Measurements from ENCODE around the gene FANCE.
A peak's percentile ranks its signal among the peaks of the same experiment; 100 is the strongest.
"Not testable (repeated sequence)": the region's sequence is repeated elsewhere in the genome, so short reads cannot be mapped to it uniquely, and the experiment has no call there.

FANCE gene

GRCh38 chr6:35432702-35433101, 19.4 kb upstream of the FANCE start:
- DNase-seq = not testable (repeated sequence)

DNA sequence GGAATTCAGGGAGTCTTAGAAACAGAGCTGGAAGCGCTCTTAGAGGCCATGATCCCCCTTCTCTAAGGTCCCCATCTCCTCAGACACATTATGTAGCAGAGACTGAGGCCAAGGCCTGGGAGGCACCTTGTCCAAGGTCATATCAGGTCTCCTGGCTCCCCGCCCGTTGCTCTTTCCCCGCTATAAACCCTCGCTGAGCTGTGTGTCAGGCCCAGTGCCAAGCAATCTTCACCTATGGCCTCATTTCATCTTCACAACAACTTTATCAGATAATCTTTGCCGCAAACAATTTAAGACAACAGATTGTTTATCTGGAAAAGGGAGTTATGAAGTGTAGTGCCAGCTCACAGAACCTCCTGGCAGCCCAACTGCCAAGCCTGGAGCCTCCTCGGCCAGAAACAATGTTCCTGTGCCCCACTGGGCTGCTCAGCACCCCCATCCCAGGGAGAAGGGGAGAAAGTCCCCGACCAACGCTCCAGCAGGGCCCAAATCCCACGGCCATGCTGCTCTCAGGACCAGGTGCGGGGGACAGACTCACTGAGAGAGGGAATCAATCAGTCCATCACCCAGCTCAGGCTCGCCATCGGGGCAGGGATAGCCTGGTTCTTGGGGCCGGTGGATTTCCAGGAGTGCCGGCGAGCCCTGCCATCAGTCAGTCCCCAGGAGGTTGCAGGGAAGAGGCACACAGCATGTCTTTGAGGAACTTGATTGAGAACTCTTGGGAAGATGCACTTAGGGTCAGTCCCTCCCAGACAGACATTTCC, 16.9 kb upstream of the FANCE start:
- DNase-seq = no peak

GRCh38 chr6:35436071-35436857, 15.9 kb upstream of the FANCE start:
- DNase-seq = no peak

- not testable (repeated sequence) for DNase-seq
Measured at GRCh38 chr6:35438378-35439065, 13.6 kb upstream of the FANCE start.

DNA sequence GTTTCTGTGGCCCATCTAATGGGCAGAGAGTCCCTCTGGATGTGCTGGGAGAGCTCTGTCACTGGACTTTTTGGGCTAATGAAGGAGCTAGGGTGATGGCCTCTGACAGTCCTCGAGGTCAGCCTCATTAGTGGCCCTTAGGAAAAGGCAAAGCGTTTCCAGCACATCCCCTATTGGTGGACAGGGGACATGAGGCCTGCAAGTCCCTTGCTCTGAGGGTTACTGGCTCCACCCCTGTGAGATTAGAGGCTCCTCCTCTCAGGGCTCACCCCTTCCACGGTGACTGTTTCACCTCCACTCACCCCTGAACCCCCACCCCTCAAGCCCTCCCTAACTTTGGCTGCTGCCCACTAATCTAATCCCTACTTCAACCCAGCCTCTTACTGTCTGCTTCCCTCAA, 12.8 kb upstream of the FANCE start:
- DNase-seq = no peak

- DNase-seq = no peak
Measured at GRCh38 chr6:35441205-35441604, 10.9 kb upstream of the FANCE start.

GRCh38 chr6:35441642-35442041, 10.5 kb upstream of the FANCE start:
- DNase-seq = no peak

GRCh38 chr6:35442693-35443092, 9.4 kb upstream of the FANCE start:
- no peak for DNase-seq

DNA sequence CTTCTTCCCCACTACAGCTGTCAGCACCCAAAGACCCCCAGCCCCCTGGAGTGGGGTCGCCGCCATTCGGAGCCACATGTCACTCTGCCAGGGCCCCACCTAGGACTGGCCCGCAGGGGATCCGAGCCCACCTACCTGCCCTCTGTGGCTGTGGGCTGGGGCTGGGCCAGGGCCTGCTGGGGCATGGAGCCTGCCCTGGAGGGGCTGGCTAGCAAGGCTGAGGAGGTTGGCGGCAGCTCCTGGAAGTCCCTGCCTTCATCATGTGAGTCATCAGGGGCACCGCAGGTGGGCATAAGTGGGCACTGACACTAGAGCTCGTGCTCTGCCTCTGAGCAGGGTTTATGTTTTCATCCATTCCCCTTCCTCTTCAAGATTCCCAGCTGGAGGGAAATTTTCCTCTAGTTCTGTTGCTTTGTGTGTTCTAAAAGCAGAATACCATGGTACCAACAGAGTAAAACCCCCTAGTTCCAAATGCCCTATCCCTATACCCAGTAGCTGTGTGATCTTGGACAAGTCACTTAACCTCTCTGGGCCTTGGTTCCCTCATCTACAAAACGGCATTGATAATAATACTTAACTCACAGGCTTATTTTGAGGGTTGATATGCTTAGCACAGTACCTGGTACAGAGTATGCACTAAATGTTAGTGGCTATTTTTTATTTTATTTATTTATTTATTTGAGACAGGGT, 8.7 kb upstream of the FANCE start:
- DNase-seq = no peak

DNA sequence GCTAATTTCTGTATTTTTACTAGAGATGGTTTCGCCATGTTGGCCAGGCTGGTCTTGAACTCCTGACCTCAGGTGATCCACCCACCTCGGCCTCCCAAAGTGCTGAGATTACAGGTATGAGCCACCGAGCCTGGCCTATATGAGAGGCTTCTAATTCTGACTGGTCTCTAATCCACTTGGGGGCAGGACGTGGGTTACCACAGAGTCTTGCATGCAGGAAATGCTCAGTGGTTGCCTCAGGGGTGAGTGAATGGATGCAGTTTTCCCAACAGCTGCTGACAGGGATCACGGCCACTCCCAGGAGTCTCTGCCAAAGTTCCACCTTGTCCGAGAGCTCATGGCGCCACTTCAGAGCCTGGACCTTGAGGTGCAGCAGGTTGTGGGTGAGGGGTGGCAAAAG, 6.4 kb upstream of the FANCE start:
- DNase-seq = no peak

DNA sequence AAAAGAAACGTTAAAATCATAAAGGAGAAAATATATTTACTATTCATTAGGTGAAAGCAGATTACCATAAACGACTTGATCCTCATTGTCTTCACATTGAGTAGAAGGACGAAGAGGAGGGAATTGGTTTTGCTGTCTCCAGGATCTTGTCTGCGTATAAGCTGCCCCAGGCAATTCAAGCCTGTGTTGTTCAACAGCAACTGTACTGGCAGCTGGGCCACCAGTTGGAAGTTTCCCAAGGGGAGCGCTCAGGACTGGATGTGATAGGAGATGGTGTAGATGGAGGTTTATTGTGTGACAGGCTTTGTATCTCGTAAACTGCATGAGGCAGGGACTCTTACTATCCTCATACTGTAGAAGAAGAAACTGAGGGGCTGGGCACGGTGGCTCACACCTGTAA, 3.9 kb upstream of the FANCE start:
- DNase-seq = no peak

DNA sequence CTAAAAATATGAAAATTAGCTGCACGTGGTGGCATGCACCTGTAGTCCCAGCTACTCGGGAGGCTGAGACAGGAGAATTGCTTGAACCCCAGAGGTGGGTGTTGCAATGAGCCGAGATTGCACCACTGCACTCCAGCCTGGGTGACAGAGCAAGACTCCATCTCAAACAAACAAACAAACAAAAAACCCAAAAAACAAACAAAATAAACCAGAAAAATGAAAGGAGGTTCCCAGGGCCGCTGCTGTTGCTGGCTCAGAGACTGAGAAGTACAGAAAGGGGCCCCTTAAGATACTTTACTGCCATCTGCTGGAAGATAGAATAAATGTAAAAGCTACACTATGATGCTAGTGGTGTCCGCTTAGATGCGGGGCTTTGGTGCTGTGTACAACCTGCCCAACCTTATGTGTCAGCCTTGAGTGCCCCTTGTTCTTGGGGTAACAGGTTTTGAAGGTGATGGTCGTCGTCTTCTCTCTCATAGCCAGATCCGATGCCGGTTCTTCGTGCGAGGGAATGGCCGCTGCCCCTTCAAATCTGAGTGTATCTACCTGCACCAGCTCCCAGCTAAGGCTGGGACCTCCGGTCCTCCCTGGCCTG, 2.8 kb upstream of the FANCE start:
- DNase-seq = peak in 5 of 6 experiments; percentile 6 to 79 (median 56)

DNA sequence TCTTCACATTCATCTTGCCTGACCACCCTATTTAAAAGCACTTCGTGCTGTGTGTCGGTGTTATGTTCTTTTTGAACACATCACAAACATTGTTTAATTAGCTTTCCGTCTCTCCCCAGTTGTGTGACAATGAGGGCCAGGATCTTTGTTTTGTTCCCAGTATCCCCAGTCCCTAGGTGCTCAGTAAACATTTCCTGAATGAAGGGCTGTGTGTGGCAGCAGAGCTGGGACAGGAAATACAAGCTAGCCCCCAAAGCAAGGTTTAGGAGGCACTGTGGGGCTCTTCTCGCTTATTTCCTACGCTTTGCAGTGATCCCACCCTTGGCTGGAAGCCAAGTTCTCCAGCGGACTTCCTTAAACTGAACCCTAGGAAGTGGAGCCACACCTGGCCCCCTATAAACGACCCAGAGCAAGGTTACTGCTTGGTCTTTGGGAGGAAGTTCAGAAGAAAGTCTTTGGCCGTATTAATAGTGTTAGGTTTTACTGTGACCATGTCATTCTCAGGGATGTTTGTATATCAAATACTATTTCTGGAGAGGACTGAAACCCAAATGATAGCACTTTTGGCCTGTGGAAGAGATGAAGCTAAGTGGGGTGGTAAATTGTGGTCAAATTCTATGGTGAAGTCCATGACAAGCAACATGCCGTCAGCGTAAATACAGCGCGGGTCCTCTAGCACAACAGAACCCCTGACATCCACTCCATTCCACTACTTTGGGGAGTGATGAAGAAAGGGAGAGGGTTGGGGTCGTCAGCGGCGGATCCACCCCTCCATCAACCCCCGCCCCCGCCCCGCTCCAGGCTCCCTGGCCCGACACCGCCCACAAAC, 570 bp upstream of the FANCE start:
- peak in 1 of 6 experiments; percentile 5 for DNase-seq

GRCh38 chr6:35453236-35453635, 1.1 kb downstream of the FANCE start:
- DNase-seq = no peak

DNA sequence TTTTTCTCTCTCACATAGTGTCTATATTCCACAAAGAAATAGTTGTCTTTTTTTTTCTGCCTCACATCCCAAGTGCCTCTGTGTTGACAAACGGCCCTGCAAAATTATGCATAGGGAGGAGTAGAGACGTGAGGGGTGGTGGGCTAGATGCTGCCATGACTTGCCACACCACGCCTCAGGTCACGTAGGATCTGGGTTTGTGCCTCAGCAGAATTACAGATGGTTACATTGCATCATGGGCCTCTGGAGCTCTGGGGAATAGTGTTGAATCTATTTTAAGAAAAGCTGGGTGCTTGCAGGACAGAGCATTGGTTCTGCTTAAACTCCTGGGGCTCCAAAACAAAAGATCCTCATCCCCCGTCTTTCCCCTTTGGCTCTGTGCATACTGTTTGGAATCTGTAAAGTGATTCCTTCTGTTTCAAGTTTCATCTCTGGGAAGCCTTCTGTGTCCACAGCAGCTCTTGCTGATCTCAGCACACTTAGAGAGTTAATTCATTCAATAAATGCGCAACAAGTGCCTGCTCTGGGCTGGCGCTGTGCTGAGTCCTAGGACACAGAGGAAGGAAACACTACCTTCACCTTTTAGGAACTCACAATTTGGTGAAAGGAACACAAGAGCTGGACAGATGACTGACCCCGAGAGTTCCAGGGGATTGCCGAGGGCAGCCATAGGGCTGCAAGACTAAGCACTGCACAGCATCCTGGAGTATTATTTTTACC, 2.4 kb downstream of the FANCE start:
- DNase-seq = no peak

GRCh38 chr6:35457907-35458306, 5.8 kb downstream of the FANCE start:
- DNase-seq = no peak

GRCh38 chr6:35461270-35461669, 9.1 kb downstream of the FANCE start:
- no peak for DNase-seq

DNA sequence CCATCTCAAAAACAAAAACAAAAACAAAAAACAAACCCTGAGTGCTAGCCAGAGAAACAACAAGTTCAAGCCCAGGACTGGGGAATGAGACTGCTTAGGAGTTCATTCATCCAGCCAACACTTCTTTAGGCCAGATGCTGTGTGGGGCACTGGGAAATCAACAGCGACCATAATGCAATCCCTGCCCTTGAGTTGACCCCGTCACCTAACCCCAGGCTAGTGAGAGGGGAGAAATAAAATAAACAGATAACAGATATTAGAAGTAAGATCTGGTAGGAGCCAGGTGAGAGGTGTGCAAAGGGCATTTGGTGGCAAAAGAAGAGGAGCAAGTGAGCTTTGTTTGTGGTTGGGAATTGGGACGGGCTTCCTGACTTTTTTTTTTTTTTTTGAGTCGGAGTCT, 11.2 kb downstream of the FANCE start:
- DNase-seq = no peak

DNA sequence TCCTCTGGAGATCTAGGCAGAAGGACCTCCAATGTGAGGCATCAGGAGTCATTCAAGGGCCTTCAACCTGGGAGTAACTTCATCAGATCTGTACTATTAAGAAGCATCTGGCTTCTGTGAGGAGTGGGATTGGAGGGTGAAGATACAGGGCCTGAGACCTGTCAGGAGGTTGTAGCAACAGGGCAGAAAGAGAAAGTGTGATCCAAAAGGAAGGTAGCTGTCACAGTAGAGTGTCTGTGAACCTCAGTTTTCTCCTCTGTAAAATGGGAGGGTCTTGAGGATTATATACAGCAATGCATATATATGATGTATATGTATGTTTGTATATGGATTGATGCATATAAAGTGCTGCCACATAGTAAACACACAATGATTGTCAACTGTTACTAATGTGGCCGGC, 13.5 kb downstream of the FANCE start:
- DNase-seq = no peak

GRCh38 chr6:35468181-35468979, 16.2 kb downstream of the FANCE start, which contains the start of gene RPL10A:
Gene RPL10A (plus strand): TSS chr6:35468401. CDS start chr6:35468435, 34 bp downstream.
- peak; percentile 89 to 95 (median 95) for DNase-seq

Data from stimulated activated naive CD4-positive, alpha-beta T cell (primary cell).